Measurements from ENCODE around the gene BCL2L15.
"Not testable (repeated sequence)": the region's sequence is repeated elsewhere in the genome, so short reads cannot be mapped to it uniquely, and the experiment has no call there.

BCL2L15 gene

DNA sequence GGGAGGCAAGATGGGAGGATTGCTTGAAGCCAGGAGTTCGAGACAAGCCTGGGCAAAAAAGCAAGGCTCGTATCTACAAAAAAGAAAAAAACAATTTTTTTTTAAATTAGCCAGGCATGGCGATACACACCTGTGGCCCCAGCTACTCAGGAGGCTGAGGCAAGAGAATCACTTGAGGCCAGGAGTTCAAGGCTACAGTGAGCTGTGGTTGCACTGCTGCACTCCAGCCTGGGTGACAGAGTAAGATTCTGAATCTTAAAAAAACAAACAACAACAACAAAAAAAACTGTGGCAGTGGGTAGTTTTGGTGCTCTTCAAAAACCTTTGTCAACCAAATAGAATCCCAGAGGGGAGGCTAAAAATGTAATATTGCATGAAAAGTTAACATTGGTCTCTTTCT lies 16.6 kb downstream of the BCL2L15 start:
- no peak for DNase-seq (ENCODE audit: low read depth)

DNA sequence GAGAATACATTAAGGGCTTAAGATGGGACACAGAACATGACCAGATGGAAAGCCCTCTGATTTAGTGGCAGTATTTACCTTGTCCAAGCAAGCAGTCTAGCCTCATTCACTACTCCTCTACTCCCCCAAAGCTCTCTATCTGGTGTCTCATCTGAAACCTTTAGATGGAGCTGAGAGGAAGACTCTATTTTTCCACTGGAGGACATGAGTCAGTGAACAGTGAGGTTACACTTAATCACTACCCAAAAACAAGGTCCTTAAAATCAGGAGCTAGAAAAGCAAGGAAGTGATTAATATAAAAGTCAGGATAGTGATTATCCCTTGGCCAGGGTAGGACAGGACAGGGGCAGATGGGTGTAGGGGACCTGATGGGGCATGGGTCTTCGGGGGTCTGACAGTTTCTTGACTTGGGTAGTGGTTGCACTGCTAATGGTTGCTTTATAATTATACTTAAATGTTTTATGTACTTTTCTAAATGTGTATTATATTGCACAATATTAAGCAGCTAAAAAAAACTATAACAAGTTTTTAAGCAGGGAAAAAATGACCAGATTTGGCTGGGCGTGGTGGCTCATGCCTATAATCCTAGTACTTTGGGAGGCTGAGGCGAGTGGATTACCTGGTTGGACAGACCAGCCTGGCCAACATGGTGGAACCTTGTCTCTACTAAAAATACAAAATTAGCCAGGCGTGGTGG lies 18.8 kb downstream of the BCL2L15 start:
- peak; percentile 49 for DNase-seq (ENCODE audit: low read depth)

DNA sequence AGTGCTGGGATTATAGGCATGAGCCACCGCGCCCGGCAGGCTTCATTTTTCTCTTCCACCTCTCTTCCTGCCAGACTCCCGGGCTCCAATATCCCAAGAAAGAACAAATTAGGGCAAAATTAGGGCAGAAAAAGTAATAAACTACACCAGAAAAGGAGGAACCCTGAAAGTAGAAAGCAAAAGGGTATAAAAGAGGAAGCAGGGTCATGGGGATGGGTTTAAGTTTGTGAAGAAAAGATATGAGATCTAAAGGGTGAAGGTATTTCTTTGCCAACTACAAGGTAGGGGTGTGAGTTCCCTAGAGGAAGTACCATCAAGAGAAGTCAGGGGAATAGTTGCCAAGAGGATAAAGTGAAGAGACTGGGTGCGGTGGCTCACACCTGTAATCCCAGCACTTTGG lies 25.7 kb downstream of the BCL2L15 start:
- DNase-seq (ENCODE audit: low read depth), result no peak

DNA sequence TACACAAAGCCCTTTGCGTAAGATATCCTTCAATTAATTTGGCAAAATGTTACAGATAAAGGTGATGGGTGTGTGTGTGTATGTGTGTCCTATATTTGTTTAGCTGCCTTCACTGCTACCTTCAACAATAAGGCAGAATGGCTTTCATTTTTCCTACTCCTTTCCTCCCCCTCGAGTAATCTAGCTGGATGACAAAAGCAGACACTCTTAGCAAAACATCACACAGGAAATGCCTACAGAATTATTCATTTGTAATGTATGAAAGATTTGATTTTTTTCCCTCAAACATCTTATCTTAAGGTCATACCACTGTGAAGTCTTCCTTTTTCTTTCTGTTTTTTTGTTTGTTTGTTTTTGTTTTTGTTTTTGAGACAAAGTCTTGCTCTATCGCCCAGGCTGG lies 26.5 kb downstream of the BCL2L15 start:
- DNase-seq (ENCODE audit: low read depth), result peak; percentile 88

DNA sequence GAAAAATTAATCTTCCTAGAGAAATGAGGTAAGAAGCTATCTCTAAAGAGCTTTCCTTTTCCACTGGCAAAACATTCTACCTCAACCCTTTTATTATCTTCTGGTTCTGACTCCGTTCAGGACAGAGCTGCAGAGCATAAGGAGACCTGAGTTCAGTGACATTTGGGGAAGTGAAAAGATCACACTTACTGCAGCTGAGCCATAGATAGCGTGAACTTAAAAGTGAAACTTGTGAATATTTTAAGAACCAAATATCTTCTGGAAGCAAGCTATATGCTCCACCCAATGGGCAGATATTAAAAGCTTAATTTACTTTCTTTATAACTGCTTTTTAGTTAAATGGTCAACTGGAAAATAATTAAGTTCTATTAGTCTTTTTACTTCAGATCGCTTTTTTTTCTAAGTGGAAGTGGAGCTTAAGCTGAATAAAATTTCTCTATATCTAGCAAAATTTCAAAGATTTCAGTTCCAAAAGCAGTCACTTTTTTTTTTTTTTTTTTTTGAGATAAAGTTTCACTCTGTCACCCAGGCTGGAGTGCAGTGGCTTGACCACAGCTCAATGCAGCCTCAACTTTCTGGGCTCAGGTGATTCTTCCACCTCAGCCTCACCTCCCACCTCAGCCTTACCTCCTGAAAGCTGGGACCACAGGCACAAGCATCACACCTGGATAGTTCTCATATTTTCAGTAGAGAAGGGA lies 27.8 kb downstream of the BCL2L15 start:
- no peak for DNase-seq (ENCODE audit: low read depth)

DNA sequence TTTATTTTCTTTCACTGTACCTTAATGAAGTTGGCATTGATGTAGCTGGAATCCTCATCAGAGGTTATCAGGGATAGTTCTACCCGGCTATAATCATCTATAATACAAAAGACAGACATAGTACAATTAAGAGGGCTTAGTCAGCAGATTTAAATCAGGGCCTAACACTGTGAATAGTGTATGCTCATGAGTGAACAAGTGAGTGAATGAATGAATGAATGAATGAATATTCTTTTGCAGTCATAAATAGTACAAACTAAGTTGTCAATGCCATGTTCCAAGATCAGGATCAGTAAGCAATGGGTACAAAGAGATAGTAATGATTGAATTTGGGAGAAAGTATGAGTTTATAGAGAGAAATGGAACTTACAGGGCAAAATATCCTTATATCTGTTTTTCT lies 28.4 kb downstream of the BCL2L15 start:
- DNase-seq (ENCODE audit: low read depth), result no peak

DNA sequence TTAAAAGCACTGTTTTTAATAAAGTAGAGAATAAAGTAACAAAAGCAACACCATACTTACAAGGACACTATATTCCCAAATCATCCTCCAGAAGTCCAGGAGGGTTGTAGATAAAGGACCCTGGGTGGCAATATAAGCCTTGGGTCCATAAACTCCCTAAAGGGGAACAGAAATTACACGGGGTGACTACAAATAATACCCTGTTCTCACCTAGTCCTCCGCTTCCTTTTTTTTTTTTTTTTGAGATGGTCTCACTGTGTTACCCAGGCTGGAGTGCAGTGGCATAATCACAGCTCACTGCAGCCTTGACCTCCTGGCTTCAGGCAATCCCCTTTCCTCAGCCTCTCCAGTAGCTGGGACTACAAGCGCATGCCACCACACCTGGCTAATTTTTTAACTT lies 29.0 kb downstream of the BCL2L15 start:
- DNase-seq (ENCODE audit: low read depth), result no peak

DNA sequence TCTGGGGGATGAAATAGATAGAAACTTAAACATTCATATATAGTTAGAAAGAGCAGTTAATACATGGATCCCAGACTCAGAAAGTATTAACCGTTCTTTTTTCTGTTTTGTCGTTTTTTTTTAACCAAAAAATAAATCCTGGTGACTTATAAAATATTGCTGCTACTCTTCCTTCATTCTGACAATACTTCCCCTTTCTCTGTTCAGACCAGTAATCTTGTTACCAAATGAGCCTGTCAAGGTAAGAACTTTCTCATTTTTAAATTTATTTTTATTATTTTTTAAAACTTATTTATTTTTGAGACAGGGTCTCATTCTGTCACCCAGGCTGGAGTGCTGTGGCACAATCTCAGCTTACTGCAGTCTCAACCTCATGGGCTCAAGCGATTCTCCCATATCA lies 29.6 kb downstream of the BCL2L15 start:
- DNase-seq (ENCODE audit: low read depth), result no peak

DNA sequence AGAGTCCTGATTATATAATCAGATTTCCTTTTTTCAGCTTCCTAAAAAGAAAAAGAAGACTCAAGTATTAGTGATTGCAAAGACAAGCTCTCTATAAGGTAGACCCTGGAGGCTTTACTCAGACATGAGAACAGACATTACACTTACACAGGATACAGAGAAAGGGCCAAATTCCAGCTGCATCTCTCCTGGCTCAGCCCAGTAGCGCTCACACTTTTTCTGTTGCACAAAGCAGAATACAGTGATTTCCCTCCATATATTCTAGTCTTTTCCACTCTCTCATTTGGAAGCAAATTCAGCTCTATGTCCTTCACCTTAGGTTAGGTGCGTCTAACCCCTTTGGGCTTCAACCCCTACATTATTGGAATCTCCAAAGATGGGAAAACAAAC lies 31.0 kb downstream of the BCL2L15 start:
- DNase-seq (ENCODE audit: low read depth), result no peak

DNA sequence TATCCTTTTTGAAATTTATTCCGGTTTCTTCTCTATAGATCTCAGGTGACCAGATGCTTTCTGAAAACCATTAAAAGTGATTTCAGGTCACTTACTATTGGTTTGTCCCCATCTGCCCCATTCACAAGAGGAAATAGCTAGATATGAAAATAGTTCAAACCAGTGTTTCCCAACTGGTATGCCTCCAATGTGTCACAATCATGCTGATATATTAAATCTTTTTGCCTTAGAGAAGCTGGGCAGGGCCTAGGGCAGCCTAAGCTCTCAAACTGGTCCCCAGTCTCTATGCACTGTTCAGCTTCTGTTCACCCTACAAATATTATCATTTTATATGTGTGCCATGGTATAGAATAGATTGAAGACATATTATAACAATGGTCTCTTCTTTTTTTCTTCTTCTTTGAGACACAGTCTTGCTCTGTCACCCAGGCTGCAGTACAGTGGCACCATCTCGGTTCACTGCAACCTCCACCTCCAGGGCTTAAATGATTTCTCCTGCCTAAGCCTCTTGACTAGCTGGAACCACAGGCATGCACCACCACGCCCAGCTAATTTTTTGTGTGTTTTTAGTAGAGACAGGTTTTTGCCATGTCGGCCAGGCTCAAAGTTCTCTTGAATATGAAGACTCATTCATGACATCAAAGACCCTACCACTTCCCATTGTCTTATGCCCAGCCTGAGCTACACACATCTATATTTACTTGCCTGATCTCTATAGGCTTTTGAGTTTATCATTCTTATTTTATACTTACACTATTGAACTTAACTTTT lies 31.6 kb downstream of the BCL2L15 start:
- DNase-seq (ENCODE audit: low read depth), result peak; percentile 47

DNA sequence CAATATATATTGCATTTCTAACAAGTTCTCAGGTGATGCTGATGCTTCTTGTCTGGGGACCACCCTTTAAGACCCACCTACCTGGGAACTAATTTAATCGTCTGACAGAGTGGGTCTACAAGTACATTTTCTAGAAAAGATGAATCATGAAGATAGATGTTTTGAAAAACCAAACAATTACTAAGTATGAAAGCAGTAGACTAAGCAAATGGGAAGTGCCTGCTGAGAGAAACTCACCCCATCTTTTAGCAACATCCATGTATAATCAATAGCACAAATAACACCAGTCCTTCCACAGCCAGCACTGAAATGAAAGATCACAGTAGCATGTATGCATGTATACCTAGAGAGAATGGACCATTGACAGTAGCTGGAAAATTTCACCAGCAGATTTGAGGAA lies 33.1 kb downstream of the BCL2L15 start:
- no peak for DNase-seq (ENCODE audit: low read depth)

DNA sequence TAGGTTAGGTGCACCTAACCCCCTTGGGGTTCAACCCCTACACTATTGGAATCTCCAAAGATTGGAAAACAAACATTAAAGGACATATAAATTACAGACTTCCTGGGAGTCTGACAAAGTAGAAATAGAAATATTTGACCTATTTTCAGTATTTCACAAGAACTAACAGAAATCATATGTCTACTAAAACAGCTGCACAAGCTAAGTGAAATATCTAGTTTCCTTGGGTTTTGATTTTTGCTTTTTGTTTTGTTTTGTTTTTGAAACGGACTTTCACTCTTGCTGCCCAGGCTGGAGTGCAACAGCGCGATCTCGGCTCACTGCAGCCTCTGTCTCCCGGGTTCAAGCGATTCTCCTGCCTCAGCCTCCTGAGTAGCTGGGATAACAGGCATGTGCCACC lies 34.7 kb downstream of the BCL2L15 start:
- DNase-seq (ENCODE audit: low read depth), result not testable (repeated sequence)

DNA sequence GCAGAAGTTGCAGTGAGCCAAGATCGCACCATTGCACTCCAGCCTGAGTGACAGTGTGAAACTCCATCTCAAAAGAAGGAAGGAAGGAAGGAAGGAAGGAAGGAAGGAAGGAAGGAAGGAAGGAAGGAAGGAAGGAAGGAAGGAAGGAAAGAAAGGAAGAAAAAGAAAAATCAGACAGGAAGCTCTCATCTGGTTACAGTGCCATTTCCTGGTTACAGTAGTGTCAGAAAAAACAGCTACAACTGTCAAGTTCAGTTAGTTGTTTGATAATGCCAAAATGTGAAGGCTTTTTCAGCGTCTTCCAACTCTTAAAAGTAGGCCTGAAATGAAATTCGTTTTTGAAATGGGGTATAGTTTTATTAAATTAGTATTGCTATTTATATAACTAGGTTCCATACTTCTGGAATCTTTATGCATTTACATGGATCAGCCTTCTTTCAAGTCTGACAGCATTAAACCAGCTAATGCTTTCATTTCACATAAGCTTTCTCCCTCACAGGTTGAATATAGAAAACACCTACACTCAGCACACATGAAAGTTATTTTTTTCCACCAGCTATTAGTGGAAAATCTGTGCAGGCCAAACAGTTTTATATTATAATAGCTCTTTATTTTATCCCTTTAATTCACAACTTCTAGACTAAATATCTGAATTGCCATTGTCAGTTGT lies 37.1 kb downstream of the BCL2L15 start:
- no peak for DNase-seq (ENCODE audit: low read depth)

DNA sequence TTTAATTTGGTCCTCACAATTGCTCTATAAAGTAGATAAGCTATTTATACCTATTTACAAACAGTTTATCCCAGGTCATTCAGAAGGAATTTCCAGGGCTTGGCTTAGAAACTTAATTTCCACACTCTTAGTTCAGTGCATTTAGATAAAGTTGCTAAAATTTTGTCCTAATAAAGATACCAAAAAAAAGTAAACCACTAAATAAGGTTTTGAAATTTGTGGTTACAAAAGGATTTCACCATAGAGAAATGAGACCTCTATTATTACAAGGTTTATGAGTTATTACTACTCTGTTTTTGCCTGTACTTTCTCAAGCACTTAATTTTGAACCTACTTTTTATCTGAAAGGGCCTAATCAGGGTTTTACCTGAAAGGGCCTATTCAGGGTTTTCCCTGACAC lies 38.3 kb downstream of the BCL2L15 start:
- DNase-seq (ENCODE audit: low read depth), result peak; percentile 91

DNA sequence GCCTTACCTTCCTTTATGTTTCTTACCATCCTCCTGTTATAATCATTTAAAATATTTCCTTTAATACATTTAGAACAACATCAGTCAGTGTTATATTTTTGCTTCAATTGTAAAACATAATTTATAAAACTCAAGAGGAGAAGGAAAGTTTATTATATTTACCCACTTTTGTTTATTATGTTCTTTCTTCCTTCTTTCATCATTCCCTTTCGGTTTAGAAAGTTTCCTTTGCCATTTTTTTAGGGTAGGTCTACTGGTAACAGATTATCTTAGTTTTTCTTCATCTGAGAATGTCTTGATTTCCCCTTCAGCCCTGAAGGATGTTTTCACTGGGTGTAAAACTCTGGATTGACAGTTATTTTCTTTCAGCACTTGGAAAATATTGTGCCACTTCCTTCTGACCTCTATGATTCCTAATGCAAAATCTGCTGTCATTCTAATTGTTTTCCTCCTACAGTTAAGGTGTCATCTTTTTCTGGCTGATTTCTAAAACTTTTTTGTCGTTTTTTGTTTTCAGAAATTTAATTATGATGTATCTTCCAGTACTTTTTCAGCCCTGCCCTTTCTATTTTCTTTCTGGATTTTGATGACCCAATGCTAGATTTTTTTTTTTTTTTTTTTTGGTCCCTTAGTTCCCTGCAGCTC lies 40.9 kb downstream of the BCL2L15 start:
- no peak for DNase-seq (ENCODE audit: low read depth)

DNA sequence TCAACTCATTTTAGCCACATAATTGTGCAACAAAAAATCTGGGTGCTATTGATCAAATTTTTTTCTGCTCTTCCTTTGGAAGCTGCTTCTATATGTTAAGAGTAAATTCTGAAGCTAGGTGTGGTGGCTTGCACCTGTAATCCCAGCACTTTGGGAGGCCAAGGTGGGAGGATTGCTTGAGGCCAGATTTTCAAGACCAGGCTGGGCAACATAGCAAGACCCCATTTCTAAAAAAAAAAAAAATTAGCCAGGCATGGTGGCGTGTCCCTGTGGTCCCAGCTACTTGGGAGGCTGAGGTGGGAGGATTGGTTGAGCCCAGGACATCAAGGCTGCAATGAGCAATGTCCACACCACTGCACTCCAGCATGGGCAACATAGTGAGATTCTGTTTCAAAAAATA lies 50.8 kb downstream of the BCL2L15 start:
- no peak for DNase-seq (ENCODE audit: low read depth)

DNA sequence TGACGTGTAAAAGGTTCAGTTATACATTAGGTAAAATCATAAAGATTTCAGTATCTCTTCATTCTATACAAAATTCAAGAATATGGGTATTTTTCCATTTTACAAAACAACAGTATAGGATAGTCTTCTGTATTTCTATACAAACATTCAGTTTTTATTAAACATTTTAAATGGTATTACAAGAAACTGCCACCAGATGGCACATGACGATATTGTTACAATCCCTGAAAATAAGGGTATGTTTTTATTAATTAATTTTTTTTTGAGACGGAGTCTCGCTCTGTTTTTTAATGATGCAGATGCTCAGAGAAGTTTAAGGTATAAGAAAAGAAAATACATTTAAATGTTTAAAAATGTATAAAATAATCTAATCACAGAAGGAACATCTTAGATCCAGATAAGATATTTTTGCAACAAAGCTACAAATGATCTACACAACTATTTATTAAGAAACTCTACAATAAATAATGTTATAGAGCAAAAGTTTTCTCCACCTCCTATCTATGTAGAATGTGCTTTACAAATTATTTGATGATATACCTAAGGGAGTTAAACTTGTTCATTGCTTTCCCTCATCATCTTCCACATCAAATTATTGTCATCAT lies 51.6 kb downstream of the BCL2L15 start:
- peak; percentile 53 for DNase-seq (ENCODE audit: low read depth)

DNA sequence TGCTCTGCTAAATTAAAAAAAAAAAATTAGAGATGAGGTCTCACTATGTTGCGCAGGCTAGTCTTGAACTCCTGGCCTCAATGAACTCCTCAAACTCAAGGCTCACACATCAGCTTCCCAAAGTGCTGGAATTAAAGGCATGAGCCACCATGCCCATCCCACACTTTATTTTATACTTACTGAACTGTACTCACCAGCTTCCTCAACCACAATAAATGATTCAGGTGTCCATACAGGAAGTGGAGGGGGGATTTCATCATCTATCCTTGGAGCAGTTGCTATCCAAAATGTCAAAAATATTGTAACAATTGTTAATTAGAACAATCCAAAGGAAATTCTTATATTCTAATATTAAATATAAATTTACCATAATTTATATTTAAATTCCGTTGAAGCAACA lies 52.7 kb downstream of the BCL2L15 start:
- no peak for DNase-seq (ENCODE audit: low read depth)
